ENCODE data around the gene ZNF764.

The ZNF764 gene

GRCh38 chr16:30555315-30556124 lies 2.7 kb downstream of the ZNF764 start:
- H3K4me2 ChIP-seq (ENCODE audit: low read length): no peak overlapping the region
- H3K36me3 ChIP-seq (ENCODE audit: insufficient read depth, low read length): peaks cover 41% of the 10 kb centered on the region
- 0 out of 2 replicates have a peak, but pooled peaks cover 3% of the 10 kb centered on the region for H3F3A ChIP-seq (ENCODE audit: insufficient read depth, low read length)
- H3K9ac ChIP-seq (ENCODE audit: low read length): no peak overlapping the region
- H3K4me1 ChIP-seq (ENCODE audit: insufficient read depth, low read length, severe bottlenecking): peaks cover 11% of the 10 kb centered on the region
- no peak overlapping the region for H3K4me3 ChIP-seq (ENCODE audit: low read depth, low read length, poor library complexity, severe bottlenecking)
- H3K27ac ChIP-seq (ENCODE audit: low read depth, low read length, poor library complexity, severe bottlenecking): no peak overlapping the region
- no peaks in the 10 kb centered on the region for H4K20me1 ChIP-seq (ENCODE audit: insufficient read depth, low read length)
- 0 out of 2 replicates have a peak, but pooled peaks cover 4% of the 10 kb centered on the region for H3K79me2 ChIP-seq (ENCODE audit: insufficient read depth, low read length)
- H3K9me3 ChIP-seq (ENCODE audit: low read length): no peaks in the 10 kb centered on the region
- no peaks in the 10 kb centered on the region for H3K27me3 ChIP-seq (ENCODE audit: insufficient read depth, low read length)
- no peak for TF ChIP-seq CTCF (IDR thresholded peaks at IDR 0.05; ENCODE audit: low read length)
- no peak for TF ChIP-seq EZH2 (IDR thresholded peaks at IDR 0.05; ENCODE audit: borderline replicate concordance, low read length)
- no peaks in the 10 kb centered on the region for H3K9me2 ChIP-seq (ENCODE audit: low read depth, low read length)
- H2AFZ ChIP-seq (ENCODE audit: low read length): no peak overlapping the region

DNA sequence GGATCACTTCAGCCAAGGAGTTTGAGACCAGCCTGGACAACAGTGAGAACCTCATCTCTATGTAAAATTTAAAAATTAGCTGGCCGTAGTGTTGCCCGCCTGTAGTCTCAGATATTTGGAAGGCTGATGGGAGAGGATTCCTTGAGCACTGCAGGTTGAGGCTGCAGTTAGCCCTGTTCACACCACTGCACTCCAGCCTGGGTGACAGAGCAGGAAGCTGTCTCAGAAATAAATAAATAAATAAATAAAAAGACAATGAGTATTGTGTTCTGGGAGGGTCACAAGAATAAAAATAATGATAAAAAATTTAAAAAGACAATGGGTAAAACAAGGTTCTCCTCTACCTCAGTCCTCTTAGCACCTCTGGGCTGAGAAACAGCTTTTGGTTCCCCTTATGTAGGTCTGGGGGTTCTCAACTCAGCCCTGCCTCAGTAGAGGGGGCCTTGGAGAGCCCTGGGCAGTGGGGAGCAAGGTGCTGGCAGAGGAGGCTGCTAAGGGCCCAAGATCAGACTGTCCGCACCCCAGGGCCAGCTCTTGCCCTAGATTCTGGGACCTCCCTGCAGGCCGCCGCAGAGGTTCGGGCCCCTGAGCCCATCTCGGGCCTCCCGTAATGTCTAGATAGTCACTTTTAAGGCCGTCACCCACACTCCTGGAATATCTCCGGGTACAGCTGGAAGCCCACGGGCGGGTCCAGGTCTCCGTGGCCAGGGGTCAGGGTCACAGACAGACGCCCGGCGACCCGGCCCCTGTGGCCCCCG lies 3.4 kb downstream of the ZNF764 start:
- H4K20me1 ChIP-seq (ENCODE audit: insufficient read depth, low read length): no peaks in the 10 kb centered on the region
- no peak overlapping the region for H2AFZ ChIP-seq (ENCODE audit: low read length)
- H3K4me2 ChIP-seq (ENCODE audit: low read length): no peak overlapping the region
- TF ChIP-seq EZH2 (IDR thresholded peaks at IDR 0.05; ENCODE audit: borderline replicate concordance, low read length) (no peak), CTCF (IDR thresholded peaks at IDR 0.05; ENCODE audit: low read length) (no peak)
- H3K36me3 ChIP-seq (ENCODE audit: insufficient read depth, low read length): peaks cover 41% of the 10 kb centered on the region
- no peak overlapping the region for H3K4me3 ChIP-seq (ENCODE audit: low read depth, low read length, poor library complexity, severe bottlenecking)
- H3K27me3 ChIP-seq (ENCODE audit: insufficient read depth, low read length): no peaks in the 10 kb centered on the region
- H3K9me2 ChIP-seq (ENCODE audit: low read depth, low read length): no peaks in the 10 kb centered on the region
- H3K9me3 ChIP-seq (ENCODE audit: low read length): no peaks in the 10 kb centered on the region
- no peaks in the 10 kb centered on the region for H3F3A ChIP-seq (ENCODE audit: insufficient read depth, low read length)
- H3K4me1 ChIP-seq (ENCODE audit: insufficient read depth, low read length, severe bottlenecking): peaks cover 11% of the 10 kb centered on the region
- H3K27ac ChIP-seq (ENCODE audit: low read depth, low read length, poor library complexity, severe bottlenecking): no peak overlapping the region
- H3K9ac ChIP-seq (ENCODE audit: low read length): no peak overlapping the region
- H3K79me2 ChIP-seq (ENCODE audit: insufficient read depth, low read length): 0 out of 2 replicates have a peak, but pooled peaks cover 4% of the 10 kb centered on the region

DNA sequence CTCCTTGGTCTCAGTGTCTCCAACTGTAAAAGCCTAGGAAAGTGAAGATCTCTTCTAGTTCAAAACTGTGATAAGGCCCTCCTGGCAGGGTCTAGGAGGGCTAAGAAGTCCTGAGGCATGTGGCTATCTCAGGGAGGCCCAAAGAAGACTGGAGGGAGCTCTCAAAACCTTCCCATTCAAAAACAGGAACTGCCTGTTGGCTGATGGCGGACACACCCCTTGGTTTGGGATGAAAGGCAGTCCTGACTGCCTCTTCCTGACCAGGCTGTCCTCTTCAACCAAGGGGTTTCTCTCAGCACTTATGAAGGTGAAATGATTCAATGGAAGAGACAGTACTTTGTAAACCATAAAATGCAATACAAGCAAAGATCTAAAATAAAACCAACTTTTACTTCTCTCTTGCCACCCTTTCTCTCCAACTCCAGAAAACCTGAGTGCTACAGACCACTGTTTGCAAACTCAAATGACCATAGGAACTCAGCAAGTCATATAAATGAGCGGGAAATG lies 4.7 kb downstream of the ZNF764 start:
- Histone ChIP-seq H3K4me3 (ENCODE audit: low read depth, low read length, poor library complexity, severe bottlenecking) (no peak overlapping the region), H3K27ac (ENCODE audit: low read depth, low read length, poor library complexity, severe bottlenecking) (no peak overlapping the region), H3K4me2 (ENCODE audit: low read length) (no peak overlapping the region), H3K9me3 (ENCODE audit: low read length) (no peaks in the 10 kb centered on the region), H3K4me1 (ENCODE audit: insufficient read depth, low read length, severe bottlenecking) (peaks cover 7% of the 10 kb centered on the region), H2AFZ (ENCODE audit: low read length) (no peak overlapping the region), H3K27me3 (ENCODE audit: insufficient read depth, low read length) (no peaks in the 10 kb centered on the region), H3K9ac (ENCODE audit: low read length) (no peak overlapping the region), H4K20me1 (ENCODE audit: insufficient read depth, low read length) (no peaks in the 10 kb centered on the region), H3K9me2 (ENCODE audit: low read depth, low read length) (no peaks in the 10 kb centered on the region), H3K36me3 (ENCODE audit: insufficient read depth, low read length) (peaks cover 41% of the 10 kb centered on the region), H3F3A (ENCODE audit: insufficient read depth, low read length) (no peaks in the 10 kb centered on the region), H3K79me2 (ENCODE audit: insufficient read depth, low read length) (0 out of 2 replicates have a peak, but pooled peaks cover 4% of the 10 kb centered on the region)
- TF ChIP-seq EZH2 (IDR thresholded peaks at IDR 0.05; ENCODE audit: borderline replicate concordance, low read length): no peak
- no peak for TF ChIP-seq CTCF (IDR thresholded peaks at IDR 0.05; ENCODE audit: low read length)

Measured in OCI-LY1 (cell line).